Pulmonary artery endothelial cell (primary cell): ENCODE data around the gene CLCN2. TPM values are rescaled to one million over a fixed set of nuclear protein-coding genes. Genes with fewer than 3 reads are reported as not detected.
A peak's percentile ranks its signal among the peaks of the same experiment; 100 is the strongest.

ENCODE experiments used
- DNase-seq: peaks from one replicate; pipeline ENCODE4 v3.0.0-alpha.2; 2011; ENCODE audit warnings: low read depth, low spot score
- total RNA-seq: library from RNA; depleted of rRNA; stranded (reverse); fragments of >200 nt; gene quantifications from 2 replicates; pipeline ENCODE4 v1.2.3, GENCODE V29; 2014

CLCN2 gene
- total RNA-seq, 1 donor from 2014 or later, result 2.2 TPM

- no peak for DNase-seq
Observed at GRCh38 chr3:184380627-184381260, 19.3 kb upstream of the CLCN2 start.

GRCh38 chr3:184380185-184380626 lies 18.8 kb upstream of the CLCN2 start:
- no peak for DNase-seq

GRCh38 chr3:184379358-184380184 lies 18.2 kb upstream of the CLCN2 start, which contains the start of gene CHRD:
Gene CHRD, plus strand, starts transcription at chr3:184380054. Its CDS starts 265 bp downstream, at chr3:184380319.
- DNase-seq, result no peak

GRCh38 chr3:184378651-184379357 lies 17.4 kb upstream of the CLCN2 start:
- no peak for DNase-seq

GRCh38 chr3:184377882-184378445 lies 16.6 kb upstream of the CLCN2 start, which contains the start of gene THPO:
Gene THPO, minus strand, starts transcription at chr3:184378207. Its CDS starts 1,948 bp downstream, at chr3:184376259.
- DNase-seq, result no peak

- DNase-seq, result no peak
Observed at GRCh38 chr3:184377374-184377773, 16.0 kb upstream of the CLCN2 start.

- DNase-seq, result no peak
Observed at GRCh38 chr3:184375747-184376461, 14.5 kb upstream of the CLCN2 start.

GRCh38 chr3:184373422-184373821 lies 12.0 kb upstream of the CLCN2 start:
- no peak for DNase-seq

- no peak for DNase-seq
Observed at GRCh38 chr3:184372911-184373310, 11.5 kb upstream of the CLCN2 start.

GRCh38 chr3:184372296-184372821 lies 11.0 kb upstream of the CLCN2 start:
- no peak for DNase-seq

GRCh38 chr3:184371570-184372018 lies 10.2 kb upstream of the CLCN2 start:
- DNase-seq, result peak; percentile 78

GRCh38 chr3:184368586-184369183 lies 7.3 kb upstream of the CLCN2 start:
- DNase-seq, result peak; percentile 72

- DNase-seq, result no peak
Observed at GRCh38 chr3:184368116-184368515, 6.7 kb upstream of the CLCN2 start.

GRCh38 chr3:184366619-184367289 lies 5.3 kb upstream of the CLCN2 start:
- DNase-seq, result no peak

GRCh38 chr3:184362668-184363546 lies 1.5 kb upstream of the CLCN2 start:
- peak; percentile 80 for DNase-seq

- no peak for DNase-seq
Observed at GRCh38 chr3:184361932-184362667, 695 bp upstream of the CLCN2 start.

- DNase-seq, result no peak
Observed at GRCh38 chr3:184360929-184361531, 375 bp downstream of the CLCN2 start.
